Endothelial cell of umbilical vein (primary cell): ENCODE results near the gene RNF187.

Experiments
- EZH2 ChIP-seq: IDR thresholded peaks from 2 replicates; pipeline ENCODE4 v1.6.1; 2012; ENCODE audit warnings: borderline replicate concordance, low read depth, mild to moderate bottlenecking, moderate library complexity, low read length, inconsistent platforms; ENCODE audit not compliant: severe bottlenecking
- FOS ChIP-seq: IDR thresholded peaks from 2 replicates; pipeline ENCODE4 v1.6.1; 2011; ENCODE audit warnings: mild to moderate bottlenecking, low read length, moderate library complexity, borderline replicate concordance; ENCODE audit not compliant: insufficient read depth
- GATA2 ChIP-seq: IDR thresholded peaks from 2 replicates; pipeline ENCODE4 v1.7.0; 2011; ENCODE audit warnings: low read depth, mild to moderate bottlenecking, moderate library complexity, mixed read lengths, low read length; ENCODE audit not compliant: insufficient read length, insufficient read depth
- JUN ChIP-seq: IDR thresholded peaks from 2 replicates; pipeline ENCODE4 v1.6.1; 2011; ENCODE audit warnings: borderline replicate concordance, low read depth; ENCODE audit not compliant: insufficient read length, insufficient read depth
- MYC ChIP-seq: IDR thresholded peaks from one replicate; pipeline ENCODE4 v1.6.1; 2011; ENCODE audit warnings: mild to moderate bottlenecking, low read depth, low read length
- POLR2A ChIP-seq: IDR thresholded peaks from 2 replicates; pipeline ENCODE4 v1.6.1; 2012; ENCODE audit warnings: low read depth, mild to moderate bottlenecking, control low read depth, low read length
- POLR2AphosphoS5 ChIP-seq: IDR thresholded peaks from 2 replicates; pipeline ENCODE4 v1.6.1; 2012; ENCODE audit warnings: low read depth, mild to moderate bottlenecking, control low read depth, low read length, moderate library complexity; ENCODE audit not compliant: insufficient read depth
- TF ChIP-seq, protein P1 (sequence below), 2 donors: IDR thresholded peaks; 1 replicate in 1 of 2; 2 replicates in 1 of 2; pipeline ENCODE4 v1.5.1; 2011; ENCODE audit warnings: low read length in 2 of 2, mild to moderate bottlenecking in 2 of 2, moderate library complexity in 2 of 2, control low read depth in 1 of 2, inconsistent platforms in 1 of 2, low read depth in 1 of 2; ENCODE audit not compliant: insufficient read depth in 1 of 2; ENCODE audit errors: extremely low read depth in 1 of 2
- TF ChIP-seq, protein P2 (sequence below): IDR thresholded peaks from 2 replicates; pipeline ENCODE4 v1.6.1; 2011; ENCODE audit not compliant: insufficient read depth, insufficient read length

DNA sequence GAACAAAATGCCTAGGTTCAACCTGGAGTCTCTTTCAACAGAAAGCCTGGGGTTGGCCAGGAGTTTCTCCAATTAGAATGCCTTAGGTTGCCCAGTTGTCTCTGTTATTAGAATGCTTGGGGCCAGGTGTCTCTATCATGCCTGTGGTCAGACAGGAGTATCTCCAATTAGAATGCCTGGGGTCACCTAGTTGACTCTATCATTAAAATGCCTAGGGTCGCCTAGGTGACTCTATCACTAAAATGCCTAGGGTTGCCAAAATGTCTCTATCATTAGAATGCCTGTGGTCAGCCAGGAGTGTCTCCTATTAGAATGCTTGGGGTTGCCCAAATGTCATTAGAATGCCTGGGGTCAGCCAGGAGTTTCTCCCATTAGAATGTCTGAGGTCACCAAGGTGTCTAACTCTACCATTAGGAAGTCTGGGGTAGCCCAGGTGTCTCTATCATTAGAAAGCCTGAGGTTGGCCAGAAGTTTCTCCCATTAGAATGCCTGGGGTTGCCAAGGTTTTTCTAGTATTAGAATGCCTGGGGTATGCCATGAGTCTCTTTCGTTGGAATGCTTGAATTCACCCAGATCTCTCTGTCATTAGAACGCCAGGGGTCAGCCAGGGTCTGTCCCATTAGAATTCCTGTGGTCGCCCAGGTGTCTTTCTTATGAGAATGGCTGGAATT, 57.9 kb downstream of the RNF187 start:
- TF ChIP-seq POLR2AphosphoS5 (no peak), MYC (no peak), GATA2 (no peak), JUN (no peak), POLR2A (no peak), EZH2 (no peak), FOS (no peak)
- TF ChIP-seq, protein P1, sequence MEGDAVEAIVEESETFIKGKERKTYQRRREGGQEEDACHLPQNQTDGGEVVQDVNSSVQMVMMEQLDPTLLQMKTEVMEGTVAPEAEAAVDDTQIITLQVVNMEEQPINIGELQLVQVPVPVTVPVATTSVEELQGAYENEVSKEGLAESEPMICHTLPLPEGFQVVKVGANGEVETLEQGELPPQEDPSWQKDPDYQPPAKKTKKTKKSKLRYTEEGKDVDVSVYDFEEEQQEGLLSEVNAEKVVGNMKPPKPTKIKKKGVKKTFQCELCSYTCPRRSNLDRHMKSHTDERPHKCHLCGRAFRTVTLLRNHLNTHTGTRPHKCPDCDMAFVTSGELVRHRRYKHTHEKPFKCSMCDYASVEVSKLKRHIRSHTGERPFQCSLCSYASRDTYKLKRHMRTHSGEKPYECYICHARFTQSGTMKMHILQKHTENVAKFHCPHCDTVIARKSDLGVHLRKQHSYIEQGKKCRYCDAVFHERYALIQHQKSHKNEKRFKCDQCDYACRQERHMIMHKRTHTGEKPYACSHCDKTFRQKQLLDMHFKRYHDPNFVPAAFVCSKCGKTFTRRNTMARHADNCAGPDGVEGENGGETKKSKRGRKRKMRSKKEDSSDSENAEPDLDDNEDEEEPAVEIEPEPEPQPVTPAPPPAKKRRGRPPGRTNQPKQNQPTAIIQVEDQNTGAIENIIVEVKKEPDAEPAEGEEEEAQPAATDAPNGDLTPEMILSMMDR (IDR thresholded peaks at IDR 0.05; ENCODE audit: extremely low read depth in 1 of 2, insufficient read depth in 1 of 2, low read depth in 1 of 2, low read length in 2 of 2) = no peak
- TF ChIP-seq, protein P2, sequence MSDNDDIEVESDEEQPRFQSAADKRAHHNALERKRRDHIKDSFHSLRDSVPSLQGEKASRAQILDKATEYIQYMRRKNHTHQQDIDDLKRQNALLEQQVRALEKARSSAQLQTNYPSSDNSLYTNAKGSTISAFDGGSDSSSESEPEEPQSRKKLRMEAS = no peak
